MM.1S (cell line): ENCODE results near the gene RNLS.

Source experiments
- DNase-seq: peaks from one replicate; pipeline ENCODE4 v3.0.0-alpha.2; 2015
- H2AFZ ChIP-seq: fragments of 300-600 bp; sonication (generic); 2 replicates; pipeline ENCODE4 v1.6.0; 2016; ENCODE audit warnings: antibody characterized with exemption, low read length
- H3F3A ChIP-seq: fragments of 300-600 bp; sonication (generic); 2 replicates; pipeline ENCODE4 v1.6.1; 2016; ENCODE audit warnings: mild to moderate bottlenecking, antibody characterized with exemption, low read length, moderate library complexity, mixed read lengths; ENCODE audit not compliant: insufficient read depth
- H3K27ac ChIP-seq: fragments of 300-600 bp; sonication (generic); 2 replicates; pipeline ENCODE4 v1.5.1; 2016; ENCODE audit warnings: mild to moderate bottlenecking, low read length
- H3K27me3 ChIP-seq: fragments of 300-600 bp; sonication (generic); replicated peaks from 2 replicates; pipeline ENCODE4 v1.6.0; 2016; ENCODE audit warnings: low read length; ENCODE audit not compliant: insufficient read depth
- H3K36me3 ChIP-seq: fragments of 300-600 bp; sonication (generic); replicated peaks from 2 replicates; pipeline ENCODE4 v1.6.1; 2016; ENCODE audit warnings: mild to moderate bottlenecking, low read length, mixed read lengths; ENCODE audit not compliant: insufficient read depth
- H3K4me1 ChIP-seq: fragments of 300-600 bp; sonication (generic); 2 replicates; pipeline ENCODE4 v1.6.1; 2016; ENCODE audit warnings: low read length, mixed read lengths
- H3K4me2 ChIP-seq: fragments of 300-600 bp; sonication (generic); 2 replicates; pipeline ENCODE4 v1.6.0; 2016; ENCODE audit warnings: low read depth, low read length
- H3K4me3 ChIP-seq: fragments of 300-600 bp; sonication (generic); 2 replicates; pipeline ENCODE4 v1.5.1; 2016; ENCODE audit warnings: low read length, mixed read lengths
- H3K79me2 ChIP-seq: fragments of 300-600 bp; sonication (generic); 2 replicates; pipeline ENCODE4 v1.6.1; 2016; ENCODE audit warnings: mixed run types, low read length, mixed read lengths
- H3K9ac ChIP-seq: fragments of 300-600 bp; sonication (generic); 2 replicates; pipeline ENCODE4 v1.6.1; 2016; ENCODE audit warnings: low read length, mixed read lengths
- H3K9me2 ChIP-seq: fragments of 300-600 bp; sonication (generic); replicated peaks from 2 replicates; pipeline ENCODE4 v1.6.1; 2016; ENCODE audit warnings: mild to moderate bottlenecking, low read length, mixed read lengths; ENCODE audit not compliant: insufficient read depth
- H3K9me3 ChIP-seq: fragments of 300-600 bp; sonication (generic); replicated peaks from 2 replicates; pipeline ENCODE4 v1.6.1; 2016; ENCODE audit warnings: mild to moderate bottlenecking, low read length, mixed read lengths; ENCODE audit not compliant: insufficient read depth
- H4K20me1 ChIP-seq: fragments of 300-600 bp; sonication (generic); 2 replicates; pipeline ENCODE4 v1.6.1; 2016; ENCODE audit warnings: mild to moderate bottlenecking, low read length, moderate library complexity, mixed read lengths; ENCODE audit not compliant: insufficient read depth
- EZH2 ChIP-seq: fragments of 300-600 bp; sonication (generic); optimal IDR thresholded peaks from 2 replicates; pipeline ENCODE3; 2017; ENCODE audit warnings: low read depth, mild to moderate bottlenecking, antibody characterized with exemption, low read length, mixed read lengths
- EZH2phosphoT487 ChIP-seq: fragments of 300-600 bp; sonication (generic); IDR thresholded peaks from 2 replicates; pipeline ENCODE4 v1.6.1; 2018; ENCODE audit warnings: antibody characterized with exemption, low read length
- TF ChIP-seq, protein P1 (sequence below): fragments of 300-600 bp; sonication (generic); IDR thresholded peaks from 2 replicates; pipeline ENCODE4 v1.5.1; 2016; ENCODE audit warnings: antibody characterized with exemption, low read length, mixed read lengths

Gene RNLS

DNA sequence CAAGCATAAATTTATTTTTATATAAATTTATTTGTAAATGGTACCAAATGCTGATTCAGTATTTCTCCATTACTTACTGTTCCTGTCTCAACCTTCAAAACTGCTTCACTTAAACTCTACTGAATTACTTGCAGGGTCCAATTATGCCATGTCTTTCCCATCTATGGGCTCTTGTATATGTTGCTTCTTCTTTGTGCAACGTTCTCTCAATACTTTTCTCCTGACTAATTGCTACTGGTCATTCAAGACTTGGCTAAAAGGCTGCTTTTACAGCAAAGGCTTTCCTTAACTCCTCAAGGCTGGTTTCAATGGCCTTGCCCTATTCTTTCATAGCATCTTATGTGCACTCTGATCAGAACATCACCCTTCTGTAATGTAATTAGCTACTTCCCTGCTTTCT, 67.9 kb downstream of the RNLS start:
- Histone ChIP-seq H3K4me3 (no peak overlapping the region), H3K9me3 (no peaks in the 10 kb centered on the region), H3K79me2 (no peaks in the 10 kb centered on the region), H3K36me3 (no peaks in the 10 kb centered on the region), H3K9ac (no peak overlapping the region), H2AFZ (no peak overlapping the region), H3K4me1 (no peaks in the 10 kb centered on the region), H3K4me2 (no peak overlapping the region), H3K27me3 (no peaks in the 10 kb centered on the region), H4K20me1 (no peaks in the 10 kb centered on the region), H3F3A (no peaks in the 10 kb centered on the region), H3K9me2 (no peaks in the 10 kb centered on the region), H3K27ac (no peak overlapping the region)
- TF ChIP-seq, protein P1, sequence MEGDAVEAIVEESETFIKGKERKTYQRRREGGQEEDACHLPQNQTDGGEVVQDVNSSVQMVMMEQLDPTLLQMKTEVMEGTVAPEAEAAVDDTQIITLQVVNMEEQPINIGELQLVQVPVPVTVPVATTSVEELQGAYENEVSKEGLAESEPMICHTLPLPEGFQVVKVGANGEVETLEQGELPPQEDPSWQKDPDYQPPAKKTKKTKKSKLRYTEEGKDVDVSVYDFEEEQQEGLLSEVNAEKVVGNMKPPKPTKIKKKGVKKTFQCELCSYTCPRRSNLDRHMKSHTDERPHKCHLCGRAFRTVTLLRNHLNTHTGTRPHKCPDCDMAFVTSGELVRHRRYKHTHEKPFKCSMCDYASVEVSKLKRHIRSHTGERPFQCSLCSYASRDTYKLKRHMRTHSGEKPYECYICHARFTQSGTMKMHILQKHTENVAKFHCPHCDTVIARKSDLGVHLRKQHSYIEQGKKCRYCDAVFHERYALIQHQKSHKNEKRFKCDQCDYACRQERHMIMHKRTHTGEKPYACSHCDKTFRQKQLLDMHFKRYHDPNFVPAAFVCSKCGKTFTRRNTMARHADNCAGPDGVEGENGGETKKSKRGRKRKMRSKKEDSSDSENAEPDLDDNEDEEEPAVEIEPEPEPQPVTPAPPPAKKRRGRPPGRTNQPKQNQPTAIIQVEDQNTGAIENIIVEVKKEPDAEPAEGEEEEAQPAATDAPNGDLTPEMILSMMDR, result no peak
- no peak for TF ChIP-seq EZH2phosphoT487
- no peak for TF ChIP-seq EZH2
- DNase-seq, result no peak

DNA sequence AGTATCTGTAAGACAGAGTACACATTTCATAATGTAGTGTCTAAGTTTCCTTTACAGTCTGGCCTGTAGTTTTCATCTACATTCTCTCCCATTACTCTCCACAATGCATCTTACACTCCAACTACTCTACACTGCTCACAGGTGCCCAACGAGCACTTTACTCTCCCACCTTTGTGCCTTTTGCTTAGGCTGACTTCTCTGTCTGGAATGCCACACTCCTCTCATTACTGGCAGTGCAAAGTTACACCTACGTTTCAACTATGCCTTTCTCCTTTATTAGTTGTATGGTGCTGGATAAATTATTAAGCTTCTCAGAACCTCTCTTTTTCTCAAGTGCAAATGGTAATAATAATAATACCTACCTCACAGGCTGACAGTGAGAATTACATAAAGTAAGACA, 70.5 kb downstream of the RNLS start:
- H3K4me1 ChIP-seq, result no peaks in the 10 kb centered on the region
- no peaks in the 10 kb centered on the region for H3K36me3 ChIP-seq
- no peak overlapping the region for H3K27ac ChIP-seq
- H3K79me2 ChIP-seq, result no peaks in the 10 kb centered on the region
- DNase-seq, result no peak
- no peaks in the 10 kb centered on the region for H3K9me3 ChIP-seq
- H3K4me3 ChIP-seq, result no peak overlapping the region
- H3K4me2 ChIP-seq, result no peak overlapping the region
- no peaks in the 10 kb centered on the region for H3F3A ChIP-seq
- TF ChIP-seq EZH2phosphoT487 (no peak), EZH2 (no peak)
- TF ChIP-seq, protein P1, result no peak
- H3K9me2 ChIP-seq, result no peaks in the 10 kb centered on the region
- no peak overlapping the region for H3K9ac ChIP-seq
- no peaks in the 10 kb centered on the region for H4K20me1 ChIP-seq
- no peaks in the 10 kb centered on the region for H3K27me3 ChIP-seq
- H2AFZ ChIP-seq, result no peak overlapping the region

DNA sequence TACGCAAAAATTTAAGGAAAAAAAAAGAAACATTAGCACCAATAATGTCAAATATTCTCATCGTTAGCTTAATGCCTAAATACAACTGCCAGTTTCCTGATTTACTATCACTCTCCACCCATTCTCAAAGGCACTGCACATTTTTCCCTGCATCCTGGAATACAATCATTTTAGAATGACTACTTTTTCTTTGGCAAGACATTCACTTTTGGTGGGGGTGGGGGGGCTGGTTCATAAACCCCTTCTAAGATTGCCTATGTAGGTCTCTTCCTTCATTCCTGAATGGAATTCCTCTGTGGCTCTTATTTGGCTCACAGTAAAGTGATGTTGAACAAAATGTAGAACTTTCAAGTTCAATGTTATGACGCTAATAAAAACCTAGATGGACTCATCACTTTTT, 74.3 kb downstream of the RNLS start:
- no peak overlapping the region for H3K4me2 ChIP-seq
- no peaks in the 10 kb centered on the region for H3K27me3 ChIP-seq
- no peak overlapping the region for H3K4me3 ChIP-seq
- H3K9me2 ChIP-seq, result no peaks in the 10 kb centered on the region
- H3K4me1 ChIP-seq, result no peaks in the 10 kb centered on the region
- no peak overlapping the region for H3K9ac ChIP-seq
- TF ChIP-seq, protein P1, result no peak
- no peak for TF ChIP-seq EZH2phosphoT487
- TF ChIP-seq EZH2, result no peak
- no peaks in the 10 kb centered on the region for H3K79me2 ChIP-seq
- no peak overlapping the region for H2AFZ ChIP-seq
- no peaks in the 10 kb centered on the region for H3K9me3 ChIP-seq
- no peaks in the 10 kb centered on the region for H3K36me3 ChIP-seq
- H3K27ac ChIP-seq, result no peak overlapping the region
- no peaks in the 10 kb centered on the region for H4K20me1 ChIP-seq
- no peaks in the 10 kb centered on the region for H3F3A ChIP-seq
- DNase-seq, result no peak
